ENCODE data around the gene RABEP2.

Gene RABEP2

GRCh38 chr16:28879261-28879840 lies 45.7 kb downstream of the RABEP2 start:
- Histone ChIP-seq H3K4me1 (ENCODE audit: control insufficient read depth, insufficient read depth, low read length, unreplicated experiment) (no peaks in the 10 kb centered on the region), H3K4me3 (ENCODE audit: low read depth, low read length) (peak overlapping the region; percentile 89), H3K27me3 (ENCODE audit: insufficient read depth, low read length) (no peaks in the 10 kb centered on the region), H3K36me3 (ENCODE audit: insufficient read depth, low read length) (no peaks in the 10 kb centered on the region), H2AFZ (ENCODE audit: low read length, unreplicated experiment) (peak overlapping the region; percentile 53), H3K27ac (ENCODE audit: low read depth, low read length) (no peak overlapping the region), H3K79me2 (ENCODE audit: control insufficient read depth, insufficient read depth, low read length, unreplicated experiment) (peaks cover 2% of the 10 kb centered on the region)

DNA sequence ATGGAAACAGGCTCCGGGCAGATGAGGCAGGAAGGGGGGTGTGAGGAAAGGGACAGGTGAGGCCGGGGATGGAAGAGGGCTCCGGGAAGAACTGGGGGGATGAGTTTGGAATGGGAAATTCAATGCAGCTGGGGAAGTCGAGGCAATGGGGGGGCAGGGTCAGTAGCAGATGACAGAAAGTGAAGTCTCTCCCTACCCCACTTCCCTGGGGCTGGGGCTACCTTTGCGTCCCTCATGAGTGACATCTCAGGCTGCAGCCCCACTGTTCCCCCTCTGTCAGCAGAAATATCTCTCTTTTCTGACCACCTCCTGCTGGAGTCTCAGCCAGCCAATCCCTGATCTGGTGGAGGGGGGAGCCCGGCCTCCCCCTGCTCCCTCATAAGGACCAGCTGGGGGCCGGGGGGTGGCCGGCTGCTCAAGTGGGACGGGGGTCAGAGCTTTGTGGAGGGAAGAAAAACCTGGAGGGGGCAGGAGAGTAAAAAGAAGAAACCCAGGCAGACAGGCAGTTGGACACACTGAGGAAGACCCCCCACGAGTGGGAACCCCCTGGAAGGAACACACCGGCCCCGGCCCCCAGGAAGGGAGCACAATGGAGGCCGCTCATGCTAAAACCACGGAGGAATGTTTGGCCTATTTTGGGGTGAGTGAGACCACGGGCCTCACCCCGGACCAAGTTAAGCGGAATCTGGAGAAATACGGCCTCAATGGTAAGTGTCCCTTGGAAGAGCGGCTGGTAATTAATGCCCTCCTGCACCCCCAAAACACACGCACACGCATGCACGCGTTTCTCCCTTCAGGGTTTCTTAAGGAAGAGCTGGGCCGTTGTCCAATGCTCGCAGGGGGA lies 46.7 kb downstream of the RABEP2 start, which contains the start of gene ATP2A1:
TSS of gene ATP2A1 (plus strand) at position 406 of the 844 bp plus-strand sequence. CDS start at position 590, 184 bp downstream.
- peaks cover 2% of the 10 kb centered on the region for H3K79me2 ChIP-seq (ENCODE audit: control insufficient read depth, insufficient read depth, low read length, unreplicated experiment)
- no peaks in the 10 kb centered on the region for H3K27me3 ChIP-seq (ENCODE audit: insufficient read depth, low read length)
- H3K4me3 ChIP-seq (ENCODE audit: low read depth, low read length), result peak within 1 kb of the TSS; percentile 89
- H3K36me3 ChIP-seq (ENCODE audit: insufficient read depth, low read length), result no peaks in the 10 kb centered on the region
- peak within 1 kb of the TSS; percentile 53 for H2AFZ ChIP-seq (ENCODE audit: low read length, unreplicated experiment)
- no peak within 1 kb of the TSS for H3K27ac ChIP-seq (ENCODE audit: low read depth, low read length)
- H3K4me1 ChIP-seq (ENCODE audit: control insufficient read depth, insufficient read depth, low read length, unreplicated experiment), result no peaks in the 10 kb centered on the region

DNA sequence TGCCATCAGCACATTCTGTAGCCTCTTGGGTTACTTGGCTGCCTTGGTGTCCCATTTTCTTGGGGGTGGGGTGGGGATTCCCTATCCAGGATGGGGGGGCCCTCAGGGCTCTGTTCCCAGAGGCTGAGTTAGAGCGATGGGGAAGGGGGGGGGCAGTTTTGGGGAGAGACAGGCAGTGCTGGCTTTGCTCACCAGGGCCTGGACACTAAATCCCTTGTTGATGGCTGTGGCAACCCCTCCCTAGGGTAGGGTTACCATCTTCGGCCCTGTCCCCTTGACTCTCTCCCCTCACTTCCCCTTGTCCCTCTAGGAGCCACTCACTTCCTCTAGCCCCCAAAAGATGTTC lies 47.4 kb downstream of the RABEP2 start:
- Histone ChIP-seq H3K36me3 (ENCODE audit: insufficient read depth, low read length) (no peaks in the 10 kb centered on the region), H3K79me2 (ENCODE audit: control insufficient read depth, insufficient read depth, low read length, unreplicated experiment) (peaks cover 2% of the 10 kb centered on the region), H2AFZ (ENCODE audit: low read length, unreplicated experiment) (no peak overlapping the region), H3K27me3 (ENCODE audit: insufficient read depth, low read length) (no peaks in the 10 kb centered on the region), H3K4me1 (ENCODE audit: control insufficient read depth, insufficient read depth, low read length, unreplicated experiment) (no peaks in the 10 kb centered on the region), H3K27ac (ENCODE audit: low read depth, low read length) (no peak overlapping the region), H3K4me3 (ENCODE audit: low read depth, low read length) (no peak overlapping the region)

- Histone ChIP-seq H3K4me3 (ENCODE audit: low read depth, low read length) (no peak overlapping the region), H3K27ac (ENCODE audit: low read depth, low read length) (no peak overlapping the region), H3K79me2 (ENCODE audit: control insufficient read depth, insufficient read depth, low read length, unreplicated experiment) (peaks cover 2% of the 10 kb centered on the region), H3K36me3 (ENCODE audit: insufficient read depth, low read length) (no peaks in the 10 kb centered on the region), H3K27me3 (ENCODE audit: insufficient read depth, low read length) (no peaks in the 10 kb centered on the region), H2AFZ (ENCODE audit: low read length, unreplicated experiment) (no peak overlapping the region), H3K4me1 (ENCODE audit: control insufficient read depth, insufficient read depth, low read length, unreplicated experiment) (no peaks in the 10 kb centered on the region)
Observed at GRCh38 chr16:28876973-28877654, 47.9 kb downstream of the RABEP2 start.

- Histone ChIP-seq H3K27ac (ENCODE audit: low read depth, low read length) (no peak overlapping the region), H3K27me3 (ENCODE audit: insufficient read depth, low read length) (no peaks in the 10 kb centered on the region), H3K36me3 (ENCODE audit: insufficient read depth, low read length) (no peaks in the 10 kb centered on the region), H3K79me2 (ENCODE audit: control insufficient read depth, insufficient read depth, low read length, unreplicated experiment) (peaks cover 2% of the 10 kb centered on the region), H2AFZ (ENCODE audit: low read length, unreplicated experiment) (no peak overlapping the region), H3K4me1 (ENCODE audit: control insufficient read depth, insufficient read depth, low read length, unreplicated experiment) (no peaks in the 10 kb centered on the region), H3K4me3 (ENCODE audit: low read depth, low read length) (no peak overlapping the region)
Observed at GRCh38 chr16:28876019-28876659, 48.9 kb downstream of the RABEP2 start.

DNA sequence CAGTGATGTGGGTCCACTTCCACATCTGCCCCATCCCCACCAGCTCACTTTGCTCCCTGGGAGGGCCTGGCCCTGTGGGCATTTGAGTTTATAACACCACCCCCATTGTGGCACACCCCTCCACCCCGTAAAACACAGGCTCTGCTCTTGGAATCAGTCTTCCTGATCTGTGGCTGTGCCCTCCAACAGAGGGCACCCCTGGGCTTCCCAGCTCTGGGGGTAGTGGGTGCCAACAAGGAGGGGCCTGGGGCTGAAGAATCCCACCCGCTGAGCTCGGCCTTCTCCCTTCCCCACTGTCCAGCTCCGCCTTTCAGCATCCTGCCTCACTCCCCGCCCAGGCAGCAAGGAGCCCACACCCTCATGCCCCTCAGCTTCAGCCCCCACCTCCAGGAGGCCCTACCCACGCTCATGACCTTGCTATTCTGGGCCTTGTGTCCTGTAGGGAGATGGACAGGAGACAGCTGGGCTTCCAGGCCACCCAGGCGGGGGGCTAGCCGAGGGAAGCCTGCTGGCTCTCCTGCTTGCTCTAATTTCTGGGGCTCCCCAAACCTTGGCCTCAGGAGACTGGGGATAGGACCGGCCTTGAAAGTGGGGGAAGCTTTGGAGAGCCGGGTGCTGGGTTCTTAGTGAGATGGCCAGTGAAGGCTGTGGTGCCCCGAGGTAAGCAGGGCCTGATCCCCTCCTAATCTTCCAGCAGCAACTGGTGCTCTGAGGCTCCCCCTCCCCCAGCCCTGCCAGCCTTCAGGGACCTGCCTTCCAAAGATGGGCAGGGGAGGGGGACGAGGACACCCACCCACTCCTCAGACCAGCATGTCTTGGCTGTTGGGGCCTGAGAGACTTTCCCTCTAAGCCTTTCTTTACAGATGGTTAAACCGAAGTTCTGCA lies 49.7 kb downstream of the RABEP2 start:
- Histone ChIP-seq H3K27me3 (ENCODE audit: insufficient read depth, low read length) (no peaks in the 10 kb centered on the region), H3K79me2 (ENCODE audit: control insufficient read depth, insufficient read depth, low read length, unreplicated experiment) (peaks cover 2% of the 10 kb centered on the region)

DNA sequence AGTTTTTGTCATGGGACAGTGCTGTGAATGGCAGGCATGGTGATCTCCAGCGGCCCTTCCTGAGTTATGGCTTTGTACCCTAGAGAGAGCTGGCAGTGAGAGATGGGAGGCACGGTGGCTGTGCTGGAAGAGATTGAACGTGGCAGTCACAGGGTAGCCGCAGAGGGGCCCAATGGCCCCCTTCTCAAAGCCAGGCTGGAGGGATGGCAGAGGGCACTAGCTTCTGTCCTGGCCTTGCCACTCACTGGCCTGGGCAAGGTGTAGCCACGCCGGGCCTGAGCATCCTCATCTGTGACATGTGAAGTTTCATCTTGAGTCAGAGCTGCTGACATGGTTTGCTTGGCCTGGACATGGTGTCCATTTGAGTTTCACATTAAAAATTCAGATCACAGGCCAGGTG lies 50.6 kb downstream of the RABEP2 start:
- H3K79me2 ChIP-seq (ENCODE audit: control insufficient read depth, insufficient read depth, low read length, unreplicated experiment), result peaks cover 2% of the 10 kb centered on the region
- no peaks in the 10 kb centered on the region for H3K4me1 ChIP-seq (ENCODE audit: control insufficient read depth, insufficient read depth, low read length, unreplicated experiment)
- no peak overlapping the region for H3K4me3 ChIP-seq (ENCODE audit: low read depth, low read length)
- no peak overlapping the region for H3K27ac ChIP-seq (ENCODE audit: low read depth, low read length)
- 0 out of 2 replicates have a peak, but pooled peaks cover under 1% of the 10 kb centered on the region for H3K36me3 ChIP-seq (ENCODE audit: insufficient read depth, low read length)
- no peaks in the 10 kb centered on the region for H3K27me3 ChIP-seq (ENCODE audit: insufficient read depth, low read length)
- H2AFZ ChIP-seq (ENCODE audit: low read length, unreplicated experiment), result no peak overlapping the region

More for the DNA sequence above, 49.7 kb downstream of the RABEP2 start:
- H3K4me1 ChIP-seq (ENCODE audit: control insufficient read depth, insufficient read depth, low read length, unreplicated experiment), result no peaks in the 10 kb centered on the region
- H3K36me3 ChIP-seq (ENCODE audit: insufficient read depth, low read length), result no peaks in the 10 kb centered on the region
- H3K27ac ChIP-seq (ENCODE audit: low read depth, low read length), result no peak overlapping the region
- H3K4me3 ChIP-seq (ENCODE audit: low read depth, low read length), result no peak overlapping the region
- no peak overlapping the region for H2AFZ ChIP-seq (ENCODE audit: low read length, unreplicated experiment)

DNA sequence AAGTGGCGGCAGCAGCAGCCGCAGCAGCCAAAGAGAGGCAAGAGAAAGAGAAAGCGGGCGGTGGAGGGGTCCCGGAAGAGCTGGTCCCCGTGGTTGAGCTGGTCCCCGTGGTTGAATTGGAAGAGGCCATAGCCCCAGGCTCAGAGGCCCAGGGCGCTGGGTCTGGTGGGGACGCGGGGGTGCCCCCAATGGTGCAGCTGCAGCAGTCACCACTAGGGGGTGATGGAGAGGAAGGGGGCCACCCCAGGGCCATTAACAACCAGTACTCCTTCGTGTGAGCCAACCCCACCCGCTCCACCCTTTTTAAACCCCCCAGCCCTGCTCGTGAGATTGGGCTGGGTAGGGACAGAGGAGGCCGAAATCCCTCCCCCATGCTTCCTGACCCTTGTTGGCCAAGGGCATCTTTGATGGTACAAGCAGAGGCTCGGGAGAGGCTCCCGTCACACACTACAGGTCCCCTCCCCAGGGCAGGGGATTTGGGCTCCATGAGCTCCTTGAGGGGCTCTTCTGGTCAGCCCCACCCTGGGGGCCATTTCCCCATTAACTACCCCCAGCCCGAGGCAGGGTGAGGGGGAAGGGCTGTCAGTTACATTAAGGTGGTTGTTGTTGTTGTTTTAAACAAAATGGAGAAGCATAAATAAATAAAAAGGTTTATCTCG lies 51.4 kb downstream of the RABEP2 start:
- Histone ChIP-seq H2AFZ (ENCODE audit: low read length, unreplicated experiment) (no peak overlapping the region), H3K27me3 (ENCODE audit: insufficient read depth, low read length) (no peaks in the 10 kb centered on the region), H3K4me1 (ENCODE audit: control insufficient read depth, insufficient read depth, low read length, unreplicated experiment) (no peaks in the 10 kb centered on the region), H3K36me3 (ENCODE audit: insufficient read depth, low read length) (0 out of 2 replicates have a peak, but pooled peaks cover 2% of the 10 kb centered on the region), H3K4me3 (ENCODE audit: low read depth, low read length) (no peak overlapping the region), H3K27ac (ENCODE audit: low read depth, low read length) (no peak overlapping the region), H3K79me2 (ENCODE audit: control insufficient read depth, insufficient read depth, low read length, unreplicated experiment) (no peaks in the 10 kb centered on the region)

DNA sequence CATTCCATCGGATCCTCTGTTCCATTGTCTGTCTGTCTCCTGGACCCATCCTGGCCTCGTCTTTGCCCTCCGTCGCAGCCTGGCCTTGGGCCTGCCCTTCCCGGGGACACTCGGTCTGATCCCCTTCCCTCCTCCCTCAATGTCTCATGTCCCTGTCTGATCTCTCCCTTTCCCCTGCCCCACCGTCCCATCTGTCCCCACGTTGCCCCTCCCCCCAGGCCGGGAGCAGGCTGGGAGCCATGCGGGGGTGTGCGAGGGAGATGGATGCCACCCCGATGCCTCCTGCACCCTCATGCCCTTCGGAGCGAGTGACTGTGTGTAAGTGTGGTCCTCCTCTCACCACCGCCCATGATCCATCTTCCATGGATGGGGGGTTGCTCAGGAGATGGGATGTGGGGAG lies 52.1 kb downstream of the RABEP2 start:
- Histone ChIP-seq H3K36me3 (ENCODE audit: insufficient read depth, low read length) (0 out of 2 replicates have a peak, but pooled peaks cover 2% of the 10 kb centered on the region), H3K4me1 (ENCODE audit: control insufficient read depth, insufficient read depth, low read length, unreplicated experiment) (no peaks in the 10 kb centered on the region), H3K4me3 (ENCODE audit: low read depth, low read length) (no peak overlapping the region), H3K27me3 (ENCODE audit: insufficient read depth, low read length) (no peaks in the 10 kb centered on the region), H3K79me2 (ENCODE audit: control insufficient read depth, insufficient read depth, low read length, unreplicated experiment) (no peaks in the 10 kb centered on the region), H3K27ac (ENCODE audit: low read depth, low read length) (no peak overlapping the region), H2AFZ (ENCODE audit: low read length, unreplicated experiment) (no peak overlapping the region)

Data from ACC112 (cell line).